HFF-Myc (cell line): ENCODE data around the gene OGFOD2.

Source experiments
- DNase-seq: peaks from one replicate; pipeline ENCODE4 v3.0.0-alpha.2; 2011; ENCODE audit warnings: low read depth; ENCODE audit errors: extremely low read depth
- H3K4me3 ChIP-seq: replicated peaks from 2 replicates; pipeline ENCODE4 v1.5.1; 2011; ENCODE audit warnings: low read depth, mild to moderate bottlenecking, control low read depth, low read length
- TF ChIP-seq, protein P1 (sequence below): IDR thresholded peaks from 2 replicates; pipeline ENCODE4 v1.5.1; 2012; ENCODE audit warnings: mild to moderate bottlenecking, low read depth, low read length, control low read depth; ENCODE audit errors: missing control alignments

The OGFOD2 gene

DNA sequence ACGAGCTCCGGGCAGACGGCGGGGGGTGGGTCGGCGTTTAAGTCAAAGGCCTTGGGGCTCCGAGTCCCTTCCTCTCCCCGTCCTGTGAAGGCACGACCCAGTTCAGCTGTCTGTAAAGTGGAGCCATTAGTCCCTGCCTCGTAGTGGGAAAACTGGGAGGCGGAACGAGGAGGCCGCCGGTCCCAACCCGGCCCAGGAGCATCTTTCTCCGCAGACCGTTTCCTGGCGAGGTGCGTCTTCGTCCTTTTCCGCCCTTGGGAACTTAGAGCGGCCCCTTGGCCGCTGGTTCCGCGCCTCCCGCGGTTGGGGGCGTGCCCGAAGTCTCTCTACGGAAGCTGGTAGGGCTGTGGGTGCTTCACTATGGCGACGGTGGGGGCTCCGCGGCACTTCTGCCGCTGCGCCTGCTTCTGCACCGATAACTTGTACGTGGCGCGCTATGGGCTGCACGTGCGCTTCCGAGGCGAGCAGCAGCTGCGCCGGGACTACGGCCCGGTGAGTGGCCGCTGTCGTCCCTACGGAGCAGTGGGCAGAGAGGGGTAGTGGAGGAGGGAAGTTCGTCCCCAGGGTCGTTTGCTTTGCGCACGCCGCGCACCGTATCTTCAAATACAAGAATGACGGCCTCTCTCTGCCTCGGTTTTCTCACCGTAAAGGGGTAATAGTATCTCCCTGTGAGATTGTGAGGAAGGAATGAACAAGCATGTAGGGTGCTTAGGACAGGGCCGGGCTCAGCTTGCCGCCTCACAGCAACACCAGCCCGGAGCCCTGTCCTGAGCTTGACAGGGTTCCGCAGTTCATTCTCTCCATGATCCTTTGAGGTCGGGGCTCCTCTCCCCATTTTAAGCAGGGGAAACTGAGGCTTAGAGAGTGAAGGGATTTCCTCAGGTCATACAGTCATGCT lies at the start of gene OGFOD2:
Gene OGFOD2, plus strand, starts transcription at position 353 of the 898 bp plus-strand sequence. Its CDS starts 8 bp downstream, at position 361.
- TF ChIP-seq, protein P1, sequence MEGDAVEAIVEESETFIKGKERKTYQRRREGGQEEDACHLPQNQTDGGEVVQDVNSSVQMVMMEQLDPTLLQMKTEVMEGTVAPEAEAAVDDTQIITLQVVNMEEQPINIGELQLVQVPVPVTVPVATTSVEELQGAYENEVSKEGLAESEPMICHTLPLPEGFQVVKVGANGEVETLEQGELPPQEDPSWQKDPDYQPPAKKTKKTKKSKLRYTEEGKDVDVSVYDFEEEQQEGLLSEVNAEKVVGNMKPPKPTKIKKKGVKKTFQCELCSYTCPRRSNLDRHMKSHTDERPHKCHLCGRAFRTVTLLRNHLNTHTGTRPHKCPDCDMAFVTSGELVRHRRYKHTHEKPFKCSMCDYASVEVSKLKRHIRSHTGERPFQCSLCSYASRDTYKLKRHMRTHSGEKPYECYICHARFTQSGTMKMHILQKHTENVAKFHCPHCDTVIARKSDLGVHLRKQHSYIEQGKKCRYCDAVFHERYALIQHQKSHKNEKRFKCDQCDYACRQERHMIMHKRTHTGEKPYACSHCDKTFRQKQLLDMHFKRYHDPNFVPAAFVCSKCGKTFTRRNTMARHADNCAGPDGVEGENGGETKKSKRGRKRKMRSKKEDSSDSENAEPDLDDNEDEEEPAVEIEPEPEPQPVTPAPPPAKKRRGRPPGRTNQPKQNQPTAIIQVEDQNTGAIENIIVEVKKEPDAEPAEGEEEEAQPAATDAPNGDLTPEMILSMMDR = no peak

DNA sequence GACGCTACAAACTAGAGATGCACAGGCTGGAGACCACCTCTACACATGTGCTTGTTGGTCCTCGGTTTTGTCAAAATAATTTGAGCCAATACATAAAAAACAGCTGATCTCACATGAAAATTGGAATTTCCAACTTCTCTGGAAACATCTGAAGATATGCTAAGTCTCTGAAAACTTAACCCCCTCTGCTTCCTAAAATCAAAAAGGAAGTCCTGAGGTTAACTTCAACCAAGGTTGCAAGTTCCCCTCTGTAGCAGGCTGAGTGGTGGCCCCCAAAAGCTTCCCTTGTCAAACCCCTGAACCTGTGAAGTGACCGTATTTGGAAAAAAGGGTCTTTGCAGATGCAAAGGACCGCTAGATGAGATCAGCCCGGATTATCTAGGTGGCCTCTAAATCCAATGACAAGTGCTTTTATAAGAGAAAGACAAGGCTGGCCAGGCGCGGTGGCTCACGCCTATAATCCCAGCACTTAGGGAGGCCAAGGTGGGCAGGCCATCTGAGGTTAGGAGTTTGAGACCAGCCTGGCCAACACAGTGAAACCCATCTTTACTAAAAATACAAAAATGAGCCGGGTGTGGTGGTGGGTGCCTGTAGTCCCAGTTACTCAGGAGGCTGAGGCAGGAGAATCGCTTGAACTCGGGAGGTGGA lies 47.2 kb upstream of the OGFOD2 start:
- TF ChIP-seq, protein P1 = no peak
- no peak overlapping the region for H3K4me3 ChIP-seq
- no peak for DNase-seq

More for the DNA sequence above, at the start of gene OGFOD2:
- peak; percentile 69 for DNase-seq
- H3K4me3 ChIP-seq = peak within 1 kb of the TSS; percentile 60

DNA sequence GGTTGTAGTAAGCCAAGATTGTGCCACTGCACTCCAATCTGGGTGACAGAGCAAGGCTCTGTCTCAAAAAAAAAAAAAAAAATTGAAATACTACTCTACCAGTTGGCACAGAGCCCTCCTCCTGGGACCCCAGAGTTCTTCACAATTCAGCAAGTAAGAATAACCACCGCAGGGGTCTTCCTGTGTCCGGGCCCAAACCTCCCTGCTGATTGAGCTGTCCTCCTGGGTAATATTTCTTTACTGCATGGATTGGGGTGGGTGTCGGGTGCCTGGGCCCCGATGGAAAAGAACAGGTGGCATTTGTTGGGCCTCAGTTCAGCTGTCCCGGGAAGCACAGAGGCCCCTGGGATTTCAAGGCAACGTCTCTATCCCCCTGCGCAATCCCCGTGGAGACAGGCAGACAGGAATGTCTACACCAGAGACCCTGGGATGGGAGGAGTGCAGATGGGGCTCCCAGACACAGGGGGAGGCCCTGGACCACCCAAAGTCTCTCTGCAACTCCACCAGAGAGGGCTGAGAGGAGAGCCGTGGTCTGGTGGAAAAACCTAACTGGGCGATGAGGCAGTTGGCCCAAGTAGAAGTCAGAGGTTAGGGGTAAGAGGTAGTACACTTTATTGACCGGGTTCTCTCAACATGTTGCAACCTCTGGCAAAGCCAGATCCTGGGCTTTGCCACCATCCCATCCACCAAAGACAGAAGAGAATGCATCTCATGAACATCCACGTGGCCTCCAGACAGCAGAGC lies 46.5 kb upstream of the OGFOD2 start:
- H3K4me3 ChIP-seq = no peak overlapping the region
- DNase-seq = no peak
- TF ChIP-seq, protein P1 = no peak

DNA sequence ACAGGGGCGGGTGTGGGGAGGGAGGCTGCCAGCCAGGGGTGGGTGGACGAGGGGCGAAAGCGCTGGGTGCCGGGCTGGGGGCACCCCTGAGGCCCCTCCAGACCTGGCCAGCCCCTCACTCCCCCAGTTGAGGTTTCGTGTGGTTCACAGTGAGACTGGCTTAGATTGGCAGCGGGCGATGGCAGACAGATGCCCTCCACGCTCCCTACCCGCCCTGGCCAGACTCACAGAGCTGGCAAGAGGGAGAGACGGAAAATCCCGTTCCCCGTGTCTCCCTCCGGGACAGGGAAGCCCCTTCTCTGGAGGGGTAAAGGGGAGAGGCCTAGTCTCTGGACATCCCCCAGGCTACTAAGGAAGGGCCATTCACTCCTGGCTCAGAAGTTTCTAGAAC lies 45.9 kb upstream of the OGFOD2 start:
- no peak for DNase-seq
- TF ChIP-seq, protein P1 = no peak
- no peak overlapping the region for H3K4me3 ChIP-seq

DNA sequence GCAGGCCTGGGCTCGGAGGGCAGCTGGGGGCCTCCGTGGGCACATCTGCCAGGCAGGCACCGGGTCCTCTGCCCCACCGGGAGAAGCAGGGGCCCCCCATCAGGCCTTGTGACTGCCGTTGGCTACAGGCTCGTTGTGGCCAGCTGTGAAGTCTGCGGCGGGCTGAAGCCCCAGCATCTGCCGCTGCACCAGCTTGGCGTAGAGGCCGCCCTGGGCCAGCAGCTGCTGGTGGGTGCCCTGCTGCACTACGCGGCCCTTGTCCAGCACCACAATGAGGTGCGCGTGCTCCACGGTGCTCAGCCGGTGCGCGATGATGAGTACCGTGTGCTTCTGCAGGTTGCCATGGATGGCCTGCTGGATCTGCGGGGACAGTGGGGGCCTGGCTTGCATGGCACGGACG lies 45.2 kb upstream of the OGFOD2 start:
- DNase-seq = no peak
- no peak overlapping the region for H3K4me3 ChIP-seq
- TF ChIP-seq, protein P1 = no peak

DNA sequence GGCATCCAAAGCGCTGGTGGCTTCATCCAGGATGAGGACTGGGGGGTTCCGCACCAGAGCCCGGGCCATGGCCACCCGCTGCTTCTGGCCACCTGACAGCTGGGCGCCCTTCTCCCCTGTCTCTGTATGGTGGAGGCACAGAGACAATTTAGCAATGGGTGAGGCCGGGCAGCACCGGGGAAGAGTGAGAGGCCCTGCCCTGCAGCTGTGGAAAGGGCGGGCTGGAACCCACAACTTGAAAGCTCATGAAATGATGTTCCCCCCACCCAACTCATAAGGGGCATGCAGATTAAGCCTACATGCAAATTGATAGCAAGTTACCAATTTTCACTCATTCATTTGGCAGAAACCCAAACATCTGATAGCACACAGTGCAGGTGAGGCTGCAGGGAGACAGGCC lies 42.8 kb upstream of the OGFOD2 start:
- no peak for DNase-seq
- H3K4me3 ChIP-seq = no peak overlapping the region
- TF ChIP-seq, protein P1 = no peak
